HG03025 (cell line): Measurements from ENCODE around the gene GHRL.

Source experiments
- ATAC-seq: cut with Tn5 transposase; IDR thresholded peaks from one replicate; pipeline ENCODE4 v1.9.1; 2021; ENCODE audit warnings: mild to moderate bottlenecking, moderate library complexity; ENCODE audit not compliant: unreplicated experiment, low FRiP score

GHRL gene

GRCh38 chr3:10328460-10329071 lies 35.8 kb upstream of the GHRL start:
- ATAC-seq: no peak

GRCh38 chr3:10327592-10327991 lies 34.8 kb upstream of the GHRL start:
- no peak for ATAC-seq

GRCh38 chr3:10322352-10322710 lies 29.6 kb upstream of the GHRL start:
- ATAC-seq: no peak

- no peak for ATAC-seq
Measured at GRCh38 chr3:10321630-10322351, 29.0 kb upstream of the GHRL start.

- ATAC-seq: no peak
Measured at GRCh38 chr3:10320320-10320677, 27.6 kb upstream of the GHRL start.

GRCh38 chr3:10319804-10320203 lies 27.1 kb upstream of the GHRL start:
- ATAC-seq: no peak

GRCh38 chr3:10319251-10319650 lies 26.5 kb upstream of the GHRL start:
- ATAC-seq: no peak

GRCh38 chr3:10317961-10318350 lies 25.2 kb upstream of the GHRL start:
- ATAC-seq: no peak

- no peak for ATAC-seq
Measured at GRCh38 chr3:10317311-10317960, 24.7 kb upstream of the GHRL start.

GRCh38 chr3:10315771-10316344 lies 23.1 kb upstream of the GHRL start:
- ATAC-seq: no peak

- no peak for ATAC-seq
Measured at GRCh38 chr3:10315101-10315500, 22.4 kb upstream of the GHRL start.

- ATAC-seq: no peak
Measured at GRCh38 chr3:10312861-10313260, 20.1 kb upstream of the GHRL start.

GRCh38 chr3:10312391-10312790 lies 19.6 kb upstream of the GHRL start:
- ATAC-seq: no peak

GRCh38 chr3:10311710-10312109 lies 19.0 kb upstream of the GHRL start:
- no peak for ATAC-seq

GRCh38 chr3:10310578-10310977 lies 17.8 kb upstream of the GHRL start:
- ATAC-seq: no peak

GRCh38 chr3:10309736-10310135 lies 17.0 kb upstream of the GHRL start:
- ATAC-seq: no peak

- no peak for ATAC-seq
Measured at GRCh38 chr3:10308678-10309077, 15.9 kb upstream of the GHRL start.

- no peak for ATAC-seq
Measured at GRCh38 chr3:10306156-10306555, 13.4 kb upstream of the GHRL start.

GRCh38 chr3:10305331-10305902 lies 12.7 kb upstream of the GHRL start:
- no peak for ATAC-seq

- no peak for ATAC-seq
Measured at GRCh38 chr3:10304905-10305304, 12.2 kb upstream of the GHRL start.

- ATAC-seq: no peak
Measured at GRCh38 chr3:10303785-10304184, 11.0 kb upstream of the GHRL start.
